ENCODE data around the gene IGFBP4. TPM values are rescaled to one million over a fixed set of nuclear protein-coding genes. Genes with fewer than 3 reads are reported as not detected.

The IGFBP4 gene
- total RNA-seq, 1 donor from 2014 or later: 56.7 TPM

DNA sequence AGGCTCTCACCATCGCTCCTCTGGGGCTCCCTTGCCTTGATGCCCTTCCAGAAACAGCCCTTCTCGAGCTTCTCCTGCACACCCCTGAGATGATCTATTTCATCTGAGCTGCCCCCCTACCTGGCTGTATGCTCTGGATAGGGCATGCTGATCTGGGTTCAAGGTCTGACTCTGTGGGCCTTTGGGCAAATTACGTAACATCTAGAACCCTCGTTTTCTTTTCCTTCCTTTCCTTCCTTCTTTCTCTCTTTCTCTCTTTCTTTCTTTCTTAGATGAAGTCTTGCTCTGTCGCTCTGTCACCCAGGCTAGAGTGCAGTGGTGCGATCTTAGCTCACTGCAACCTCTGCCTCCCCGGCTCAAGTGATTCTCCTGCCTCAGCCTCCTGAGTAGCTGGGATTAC is 37.9 kb downstream of the IGFBP4 start:
- Mint-ChIP-seq H3K36me3 (ENCODE audit: low read depth) (no peaks in the 10 kb centered on the region), H3K4me3 (no peak overlapping the region), H3K9me3 (no peaks in the 10 kb centered on the region), H3K4me1 (peaks cover 19% of the 10 kb centered on the region), H3K27me3 (ENCODE audit: low read depth) (peaks cover 6% of the 10 kb centered on the region), H3K27ac (ENCODE audit: unreplicated experiment) (no peak overlapping the region)
- no peak for DNase-seq (ENCODE audit: low read depth, low spot score)
- TF ChIP-seq, protein P1, sequence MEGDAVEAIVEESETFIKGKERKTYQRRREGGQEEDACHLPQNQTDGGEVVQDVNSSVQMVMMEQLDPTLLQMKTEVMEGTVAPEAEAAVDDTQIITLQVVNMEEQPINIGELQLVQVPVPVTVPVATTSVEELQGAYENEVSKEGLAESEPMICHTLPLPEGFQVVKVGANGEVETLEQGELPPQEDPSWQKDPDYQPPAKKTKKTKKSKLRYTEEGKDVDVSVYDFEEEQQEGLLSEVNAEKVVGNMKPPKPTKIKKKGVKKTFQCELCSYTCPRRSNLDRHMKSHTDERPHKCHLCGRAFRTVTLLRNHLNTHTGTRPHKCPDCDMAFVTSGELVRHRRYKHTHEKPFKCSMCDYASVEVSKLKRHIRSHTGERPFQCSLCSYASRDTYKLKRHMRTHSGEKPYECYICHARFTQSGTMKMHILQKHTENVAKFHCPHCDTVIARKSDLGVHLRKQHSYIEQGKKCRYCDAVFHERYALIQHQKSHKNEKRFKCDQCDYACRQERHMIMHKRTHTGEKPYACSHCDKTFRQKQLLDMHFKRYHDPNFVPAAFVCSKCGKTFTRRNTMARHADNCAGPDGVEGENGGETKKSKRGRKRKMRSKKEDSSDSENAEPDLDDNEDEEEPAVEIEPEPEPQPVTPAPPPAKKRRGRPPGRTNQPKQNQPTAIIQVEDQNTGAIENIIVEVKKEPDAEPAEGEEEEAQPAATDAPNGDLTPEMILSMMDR (conservative IDR thresholded peaks at IDR 0.05): no peak

DNA sequence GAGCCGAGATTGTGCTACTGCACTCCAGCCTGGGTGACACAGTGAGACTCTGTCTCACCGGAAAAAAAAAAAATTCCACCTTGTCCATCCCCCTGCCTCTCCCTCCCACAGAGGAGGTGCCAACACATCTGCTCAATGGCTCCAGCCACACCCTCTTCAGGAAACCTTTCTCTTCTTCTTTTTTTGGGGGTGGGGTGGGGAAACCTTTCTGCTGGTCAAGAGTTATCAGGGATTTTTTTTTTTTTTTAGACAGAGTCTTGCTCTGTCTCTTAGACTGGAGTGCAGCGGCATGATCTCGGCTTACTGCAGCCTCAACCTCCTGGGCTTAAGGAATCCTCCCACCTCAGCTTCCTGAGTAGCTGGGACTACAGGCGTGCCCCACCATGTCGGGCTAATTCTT is 39.5 kb downstream of the IGFBP4 start:
- Mint-ChIP-seq H3K4me1 (peaks cover 27% of the 10 kb centered on the region), H3K36me3 (ENCODE audit: low read depth) (no peaks in the 10 kb centered on the region)
- TF ChIP-seq, protein P1 (conservative IDR thresholded peaks at IDR 0.05): no peak

DNA sequence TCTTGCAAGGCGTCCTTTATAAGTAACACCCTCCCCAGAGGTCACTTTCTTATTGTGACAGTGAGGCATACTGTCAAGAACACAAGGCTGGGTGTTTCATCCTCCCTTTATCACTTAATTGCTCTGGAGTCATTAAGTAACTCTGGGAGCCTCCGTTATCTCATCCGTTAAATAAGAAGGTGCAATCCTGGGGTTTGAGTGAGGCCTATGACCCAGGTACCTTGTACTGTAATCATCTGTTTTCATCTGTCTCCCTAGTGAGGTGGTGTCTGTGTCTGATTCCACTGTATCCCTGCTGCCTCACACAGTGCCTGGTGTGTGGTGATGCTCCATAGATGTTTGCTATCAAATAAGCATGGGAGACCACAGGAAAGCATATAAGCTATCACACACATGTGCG is 40.4 kb downstream of the IGFBP4 start:
- H3K27ac Mint-ChIP-seq (ENCODE audit: unreplicated experiment): no peak overlapping the region
- H3K36me3 Mint-ChIP-seq (ENCODE audit: low read depth): no peaks in the 10 kb centered on the region
- DNase-seq (ENCODE audit: low read depth, low spot score): no peak
- H3K9me3 Mint-ChIP-seq: no peaks in the 10 kb centered on the region
- TF ChIP-seq, protein P1 (conservative IDR thresholded peaks at IDR 0.05): no peak
- H3K4me3 Mint-ChIP-seq: no peak overlapping the region
- H3K4me1 Mint-ChIP-seq: peaks cover 27% of the 10 kb centered on the region
- peaks cover 6% of the 10 kb centered on the region for H3K27me3 Mint-ChIP-seq (ENCODE audit: low read depth)

More for the DNA sequence above, 39.5 kb downstream of the IGFBP4 start:
- no peak for DNase-seq (ENCODE audit: low read depth, low spot score)
- Mint-ChIP-seq H3K4me3 (no peak overlapping the region), H3K27ac (ENCODE audit: unreplicated experiment) (no peak overlapping the region), H3K9me3 (no peaks in the 10 kb centered on the region), H3K27me3 (ENCODE audit: low read depth) (peaks cover 6% of the 10 kb centered on the region)

DNA sequence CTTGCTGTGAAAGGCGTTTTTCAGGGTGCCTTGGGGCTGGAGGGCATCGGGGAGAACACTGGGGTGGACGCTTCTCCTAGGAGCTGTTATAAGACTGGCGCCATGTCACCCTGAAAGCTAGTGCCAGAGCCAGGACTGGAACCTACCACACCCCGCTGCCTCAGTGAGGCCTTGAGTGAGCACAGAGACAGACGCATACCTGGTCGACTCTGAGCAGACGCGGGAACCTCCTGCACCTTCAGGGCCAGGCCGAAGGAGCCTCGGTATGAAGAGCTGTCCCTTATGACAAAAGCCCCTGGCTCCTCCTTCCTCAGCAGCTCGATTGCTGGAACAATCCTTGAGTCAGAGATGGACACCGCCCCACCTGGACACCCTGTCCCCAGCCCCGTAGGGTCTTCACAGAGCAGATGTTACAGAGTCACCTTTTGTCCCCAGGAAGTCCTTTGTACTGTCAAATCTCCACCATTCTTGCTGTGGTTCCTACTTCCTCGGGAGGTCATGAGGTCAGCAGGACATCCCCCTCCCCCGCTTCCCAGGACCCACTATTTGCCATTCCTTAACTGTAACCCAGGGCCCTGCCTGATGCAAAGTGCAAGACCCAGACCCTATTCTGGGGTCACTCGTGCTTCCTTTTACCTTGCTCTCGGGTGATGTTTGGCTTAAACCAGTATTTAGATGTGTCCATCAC is 41.2 kb downstream of the IGFBP4 start:
- TF ChIP-seq, protein P1 (conservative IDR thresholded peaks at IDR 0.05): no peak
- Mint-ChIP-seq H3K27ac (ENCODE audit: unreplicated experiment) (peak overlapping the region; percentile 54), H3K9me3 (no peaks in the 10 kb centered on the region), H3K4me1 (peaks cover 27% of the 10 kb centered on the region), H3K36me3 (ENCODE audit: low read depth) (no peaks in the 10 kb centered on the region), H3K27me3 (ENCODE audit: low read depth) (peaks cover 6% of the 10 kb centered on the region), H3K4me3 (no peak overlapping the region)
- no peak for DNase-seq (ENCODE audit: low read depth, low spot score)

DNA sequence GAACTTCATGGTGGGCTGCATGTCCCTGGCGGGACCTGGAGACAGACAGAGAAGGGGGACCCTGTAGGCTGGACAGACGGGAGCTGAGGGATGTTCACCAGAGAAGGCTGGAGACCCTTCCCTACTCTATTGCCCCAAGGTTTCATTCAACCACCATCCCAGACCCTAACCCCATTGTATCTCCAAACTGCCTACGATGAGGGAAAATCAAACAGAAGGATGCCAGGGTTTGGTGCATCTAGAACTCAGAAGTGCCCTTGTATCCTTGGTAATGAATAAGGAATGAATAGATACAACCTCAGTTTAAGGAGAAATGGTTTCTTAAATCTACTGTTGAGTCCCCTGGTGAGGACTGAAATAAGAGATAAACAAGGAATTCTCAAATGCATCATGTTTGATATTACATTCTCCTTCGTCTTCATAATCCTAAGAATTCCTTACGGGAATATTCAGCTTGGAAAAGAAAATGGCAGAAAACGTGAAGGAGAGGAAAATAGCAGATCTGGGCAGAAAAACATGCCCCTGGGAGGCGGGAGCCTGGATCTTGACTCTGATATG is 41.8 kb downstream of the IGFBP4 start:
- TF ChIP-seq, protein P1 (conservative IDR thresholded peaks at IDR 0.05): no peak

More for the DNA sequence above, 41.8 kb downstream of the IGFBP4 start:
- DNase-seq (ENCODE audit: low read depth, low spot score): no peak
- Mint-ChIP-seq H3K27me3 (ENCODE audit: low read depth) (peaks cover 6% of the 10 kb centered on the region), H3K4me1 (peaks cover 27% of the 10 kb centered on the region), H3K36me3 (ENCODE audit: low read depth) (no peaks in the 10 kb centered on the region), H3K27ac (ENCODE audit: unreplicated experiment) (no peak overlapping the region), H3K4me3 (no peak overlapping the region), H3K9me3 (no peaks in the 10 kb centered on the region)

Data from neural crest cell (in vitro differentiated cells).